Common myeloid progenitor, CD34-positive (primary cell): ENCODE data around the gene MTCH1.

ENCODE experiments used
- CTCF ChIA-PET: fragments of 350-600 bp; sonication (Branson Sonifier 250); formaldehyde crosslinking; loops from one replicate; lab custom pipeline; 2021; ENCODE audit warnings: antibody characterized with exemption; lab: Charles Lee
- POLR2A ChIA-PET: fragments of 350-600 bp; sonication (Branson Sonifier 250); formaldehyde crosslinking; loops from one replicate; lab custom pipeline; 2021; ENCODE audit warnings: antibody characterized with exemption; lab: Charles Lee
- DNase-seq, 3 donors: peaks; one replicate each; pipeline versions ENCODE4 v3.0.0 to v3.0.0-alpha.2; 2013
- H3K27ac ChIP-seq, 2 experiments: 1 replicate in 1 of 2; 2 replicates in 1 of 2; pipeline ENCODE4 v1.7.0; 2013; ENCODE audit warnings: inconsistent platforms in 2 of 2, low read length in 2 of 2, mild to moderate bottlenecking in 2 of 2, low read depth in 1 of 2, moderate library complexity in 1 of 2; ENCODE audit not compliant: severe bottlenecking in 2 of 2, insufficient read depth in 1 of 2, poor library complexity in 1 of 2
- H3K27me3 ChIP-seq, 5 experiments: replicated peaks in 2 of 5; 1 replicate in 3 of 5; 2 replicates in 2 of 5; pipeline versions ENCODE4 v1.6.1 to v1.7.0; 2013; ENCODE audit warnings: low read length in 4 of 5, mild to moderate bottlenecking in 2 of 5, moderate library complexity in 2 of 5, inconsistent platforms in 1 of 5; ENCODE audit not compliant: insufficient read depth in 5 of 5, control insufficient read depth in 4 of 5
- H3K36me3 ChIP-seq, 4 experiments: 1 replicate in 2 of 4; 2 replicates in 2 of 4; pipeline versions ENCODE4 v1.6.1 to v1.7.0; 2013; ENCODE audit warnings: low read length in 3 of 4, control low read depth in 1 of 4, mild to moderate bottlenecking in 1 of 4; ENCODE audit not compliant: control insufficient read depth in 4 of 4, insufficient read depth in 4 of 4
- H3K4me1 ChIP-seq, 4 experiments: 1 replicate in 3 of 4; 2 replicates in 1 of 4; pipeline versions ENCODE4 v1.6.1 to v1.7.1; 2013; ENCODE audit warnings: low read length in 3 of 4, mild to moderate bottlenecking in 3 of 4, control low read depth in 1 of 4, inconsistent platforms in 1 of 4, moderate library complexity in 1 of 4; ENCODE audit not compliant: control insufficient read depth in 4 of 4, insufficient read depth in 4 of 4; ENCODE audit errors: control extremely low read depth in 1 of 4
- H3K4me3 ChIP-seq, 7 experiments: 1 replicate in 4 of 7; 2 replicates in 3 of 7; pipeline versions ENCODE4 v1.5.1 to v1.7.0; 2013; ENCODE audit warnings: mild to moderate bottlenecking in 7 of 7, low read length in 6 of 7, moderate library complexity in 6 of 7, inconsistent platforms in 2 of 7, low read depth in 2 of 7, control low read depth in 1 of 7; ENCODE audit not compliant: insufficient read depth in 4 of 7, control insufficient read depth in 1 of 7; ENCODE audit errors: extremely low read depth in 1 of 7
- H3K9me3 ChIP-seq, 5 experiments: 1 replicate in 4 of 5; 2 replicates in 1 of 5; pipeline versions ENCODE4 v1.6.1 to v1.7.1; 2013; ENCODE audit warnings: low read length in 4 of 5, mild to moderate bottlenecking in 2 of 5, inconsistent platforms in 1 of 5, low read depth in 1 of 5, moderate library complexity in 1 of 5; ENCODE audit not compliant: control insufficient read depth in 4 of 5, insufficient read depth in 2 of 5; ENCODE audit errors: control extremely low read depth in 1 of 5
- WGBS: methylation state at CpG from one replicate; pipeline ENCODE4 v1.1.5; 2013; ENCODE audit not compliant: insufficient coverage; 5-methylcytosine and 5-hydroxymethylcytosine counted together

MTCH1 gene

GRCh38 chr6:37029249-37029971, 43.4 kb upstream of the MTCH1 start:
- 100% methylated on average over 1 of the region's 4 CpGs for WGBS
- Histone ChIP-seq H3K27ac (peak overlapping the region in 1 of 2 experiments; percentile 44), H3K9me3 (peaks cover 0 to 4% (median 0%) of the 10 kb centered on the region in 5 experiments), H3K27me3 (no peaks in the 10 kb centered on the region), H3K36me3 (no peaks in the 10 kb centered on the region), H3K4me1 (peaks cover 0 to 55% (median 7%) of the 10 kb centered on the region in 4 experiments), H3K4me3 (no peak overlapping the region)
- peak; percentile 81 to 92 (median 88) for DNase-seq
- ChIA-PET CTCF (interaction anchor here (1.0 to 22.2 kb wide), 11 partner anchors 8 to 432 kb away, joined by 3 to 618 read pairs (median 6); partner anchors contain the start of gene PIM1), POLR2A (interaction anchor here (0.9 to 1.9 kb wide), 6 partner anchors 10 to 183 kb away, joined by 3 to 9 read pairs (median 4); no protein-coding TSS in a partner anchor)

GRCh38 chr6:37027811-37028469, 41.9 kb upstream of the MTCH1 start:
- POLR2A ChIA-PET = interaction anchor here (1.6 kb wide), 1 partner anchor 21 kb away, joined by 7 read pairs; no protein-coding TSS in a partner anchor
- CTCF ChIA-PET = interaction anchor here (1.1 to 22.2 kb wide), 9 partner anchors 9 to 430 kb away, joined by 3 to 618 read pairs (median 4); partner anchors contain the start of gene PIM1

GRCh38 chr6:37027036-37027720, 41.2 kb upstream of the MTCH1 start:
- ChIA-PET CTCF (interaction anchor here (1.2 to 22.2 kb wide), 6 partner anchors 8 to 177 kb away, joined by 3 to 618 read pairs (median 239); partner anchors contain the start of gene PIM1), POLR2A (interaction anchor here (0.7 kb wide), 1 partner anchor 122 kb away, joined by 3 read pairs; no protein-coding TSS in a partner anchor)

More at GRCh38 chr6:37027811-37028469, 41.9 kb upstream of the MTCH1 start:
- Histone ChIP-seq H3K4me3 (no peak overlapping the region), H3K36me3 (no peaks in the 10 kb centered on the region), H3K9me3 (peaks cover 0 to 4% (median 0%) of the 10 kb centered on the region in 5 experiments), H3K27ac (no peak overlapping the region), H3K4me1 (peaks cover 0 to 46% (median 4%) of the 10 kb centered on the region in 4 experiments), H3K27me3 (no peaks in the 10 kb centered on the region)
- DNase-seq = no peak
- WGBS = 98% methylated on average over 16 of the region's 17 CpGs

GRCh38 chr6:37025621-37026466, 39.8 kb upstream of the MTCH1 start:
- POLR2A ChIA-PET = interaction anchor here (0.7 kb wide), 1 partner anchor 121 kb away, joined by 3 read pairs; no protein-coding TSS in a partner anchor
- DNase-seq = no peak
- Histone ChIP-seq H3K4me1 (peaks cover 0 to 65% (median 7%) of the 10 kb centered on the region in 4 experiments), H3K4me3 (no peak overlapping the region), H3K9me3 (peaks cover 0 to 3% (median 0%) of the 10 kb centered on the region in 5 experiments), H3K27ac (no peak overlapping the region), H3K27me3 (no peaks in the 10 kb centered on the region), H3K36me3 (no peaks in the 10 kb centered on the region)
- CTCF ChIA-PET = interaction anchor here (0.6 to 22.2 kb wide), 8 partner anchors 7 to 259 kb away, joined by 3 to 618 read pairs (median 23); partner anchors contain the start of gene PIM1
- WGBS = 95% methylated on average over 21 of the region's 24 CpGs

More at GRCh38 chr6:37027036-37027720, 41.2 kb upstream of the MTCH1 start:
- H3K9me3 ChIP-seq = peaks cover 0 to 4% (median 0%) of the 10 kb centered on the region in 5 experiments
- H3K27ac ChIP-seq = no peak overlapping the region
- DNase-seq = no peak
- peaks cover 0 to 54% (median 5%) of the 10 kb centered on the region in 4 experiments for H3K4me1 ChIP-seq
- H3K27me3 ChIP-seq = no peaks in the 10 kb centered on the region
- H3K36me3 ChIP-seq = no peaks in the 10 kb centered on the region
- 80% methylated on average over 6 of the region's 15 CpGs for WGBS
- no peak overlapping the region for H3K4me3 ChIP-seq

GRCh38 chr6:37024656-37025337, 38.8 kb upstream of the MTCH1 start:
- H3K27me3 ChIP-seq = no peaks in the 10 kb centered on the region
- no peak overlapping the region for H3K27ac ChIP-seq
- DNase-seq = no peak
- H3K4me1 ChIP-seq = peaks cover 0 to 62% (median 7%) of the 10 kb centered on the region in 4 experiments
- no peaks in the 10 kb centered on the region for H3K9me3 ChIP-seq
- no peaks in the 10 kb centered on the region for H3K36me3 ChIP-seq
- ChIA-PET CTCF (interaction anchor here (0.9 to 22.2 kb wide), 8 partner anchors 9 to 258 kb away, joined by 3 to 618 read pairs (median 4); partner anchors contain the start of genes MTCH1 and PIM1), POLR2A (no interaction called here)
- 92% methylated on average over 10 of the region's 15 CpGs for WGBS
- no peak overlapping the region for H3K4me3 ChIP-seq
